HG02981 (cell line): ENCODE results near the gene CD300LD.
"Not testable (repeated sequence)": the region's sequence is repeated elsewhere in the genome, so short reads cannot be mapped to it uniquely, and the experiment has no call there.

ENCODE experiments used
- ATAC-seq: cut with Tn5 transposase; IDR thresholded peaks from one replicate; pipeline ENCODE4 v1.9.1; 2021; ENCODE audit warnings: mild to moderate bottlenecking, moderate library complexity; ENCODE audit not compliant: unreplicated experiment

The CD300LD gene

DNA sequence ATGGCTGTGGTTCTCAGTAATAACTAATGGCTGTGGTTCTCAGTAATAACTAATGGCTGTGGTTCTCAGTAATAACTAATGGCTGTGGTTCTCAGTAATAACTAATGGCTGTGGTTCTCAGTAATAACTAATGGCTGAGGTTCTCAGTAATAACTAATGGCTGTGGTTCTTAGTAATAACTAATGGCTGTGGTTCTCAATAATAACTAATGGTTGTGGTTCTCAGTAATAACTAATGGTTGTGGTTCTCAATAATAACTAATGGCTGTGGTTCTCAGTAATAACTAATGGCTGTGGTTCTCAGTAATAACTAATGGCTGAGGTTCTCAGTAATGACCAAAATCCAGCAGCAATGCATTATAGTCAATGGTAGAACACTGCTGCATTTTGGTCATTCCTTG lies 18.4 kb downstream of the CD300LD start:
- not testable (repeated sequence) for ATAC-seq

DNA sequence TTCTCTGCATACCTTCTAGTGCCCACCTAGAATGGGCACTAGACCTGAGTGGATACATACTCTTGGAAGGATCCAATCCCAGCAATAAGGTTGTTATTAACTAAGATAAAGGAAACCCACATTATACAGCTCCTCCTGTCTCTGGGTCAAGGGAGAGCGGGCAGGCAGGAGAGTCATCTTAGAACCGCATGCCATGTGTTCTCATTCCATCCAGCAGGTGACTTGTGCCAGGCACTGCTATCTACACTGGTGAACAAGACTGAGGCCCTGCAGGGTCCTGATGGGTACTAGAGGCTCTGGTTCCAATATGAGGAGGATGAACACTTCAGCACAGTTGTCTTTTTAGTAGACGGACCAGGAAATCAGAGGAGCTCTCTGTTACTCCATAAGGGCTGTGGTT lies 18.9 kb downstream of the CD300LD start:
- no peak for ATAC-seq

DNA sequence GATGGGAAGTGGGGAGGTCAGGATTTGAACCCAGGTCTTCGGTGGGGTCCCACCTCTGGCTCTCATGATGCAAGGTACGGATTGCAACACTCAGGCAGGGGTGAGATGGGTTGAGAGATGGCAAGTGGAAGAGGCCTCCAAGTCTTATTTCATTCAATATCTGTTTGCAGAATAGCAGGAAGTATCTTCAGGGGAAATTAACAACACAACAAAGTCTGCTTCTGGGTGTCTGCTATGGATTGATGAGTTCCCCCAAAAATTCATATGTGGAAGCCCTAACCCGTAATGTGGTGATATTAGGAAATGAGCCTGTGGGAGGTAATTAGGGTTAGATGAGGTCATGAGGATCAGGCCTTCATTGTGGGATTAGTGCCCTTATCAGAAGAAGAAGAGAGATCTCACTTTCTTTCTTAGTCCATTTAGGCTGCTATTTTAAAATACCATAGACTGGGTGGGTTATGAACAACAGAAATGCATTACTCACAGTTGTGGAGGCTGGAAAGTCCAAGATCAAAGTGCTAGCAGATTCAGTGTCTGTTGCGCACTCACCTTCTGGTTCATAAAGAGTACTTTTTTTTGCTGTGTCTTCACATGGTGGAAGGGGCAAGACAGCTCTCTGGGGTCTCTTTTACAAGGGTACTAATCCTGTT lies 20.3 kb downstream of the CD300LD start:
- no peak for ATAC-seq

DNA sequence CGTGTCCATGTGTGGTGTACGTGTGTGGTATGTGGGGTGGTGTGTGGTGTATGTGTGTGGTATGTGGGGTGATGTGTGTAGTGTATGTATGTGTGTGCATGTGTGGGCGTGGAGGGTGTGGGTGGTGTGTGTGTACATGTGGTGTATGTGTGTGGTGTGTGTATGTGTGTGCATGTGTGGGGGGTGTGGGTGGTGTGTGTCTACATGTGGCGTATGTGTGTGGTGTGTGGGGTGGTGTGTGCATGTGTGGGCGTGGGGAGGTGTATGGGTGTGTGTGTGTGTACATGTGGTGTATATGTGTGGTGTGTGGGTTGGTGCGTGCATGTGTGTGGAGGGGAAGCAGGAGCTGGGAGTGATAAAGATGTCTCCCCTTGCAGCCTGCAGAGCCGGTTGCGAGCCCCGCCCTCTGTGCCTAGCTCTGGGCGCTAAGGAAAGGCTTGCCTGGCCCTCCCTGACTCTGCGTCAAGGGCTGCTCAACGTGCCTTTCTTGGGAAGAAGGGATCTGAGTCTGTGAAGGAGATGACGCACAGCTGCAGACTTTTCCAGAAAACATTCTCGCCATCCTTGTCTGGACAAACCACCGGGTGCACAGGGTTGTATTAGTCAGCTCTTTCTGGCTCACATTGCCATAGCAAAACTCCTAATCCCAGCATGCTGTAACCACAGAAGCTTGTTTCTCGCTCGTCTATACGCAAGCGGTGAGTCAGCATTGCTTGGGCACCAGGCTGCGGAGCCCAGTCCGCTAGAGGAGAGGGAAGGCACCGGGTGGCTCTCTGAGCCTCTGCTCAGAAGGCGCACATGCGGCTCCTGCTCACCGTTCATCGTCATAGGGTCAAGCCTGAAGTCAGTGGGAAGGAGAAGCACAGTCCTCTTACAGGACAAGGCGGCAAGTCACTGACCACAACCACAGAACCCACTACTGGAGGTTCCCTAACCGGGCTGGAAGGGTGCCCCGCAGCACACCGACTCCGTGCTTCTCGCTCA lies 22.8 kb downstream of the CD300LD start:
- no peak for ATAC-seq

DNA sequence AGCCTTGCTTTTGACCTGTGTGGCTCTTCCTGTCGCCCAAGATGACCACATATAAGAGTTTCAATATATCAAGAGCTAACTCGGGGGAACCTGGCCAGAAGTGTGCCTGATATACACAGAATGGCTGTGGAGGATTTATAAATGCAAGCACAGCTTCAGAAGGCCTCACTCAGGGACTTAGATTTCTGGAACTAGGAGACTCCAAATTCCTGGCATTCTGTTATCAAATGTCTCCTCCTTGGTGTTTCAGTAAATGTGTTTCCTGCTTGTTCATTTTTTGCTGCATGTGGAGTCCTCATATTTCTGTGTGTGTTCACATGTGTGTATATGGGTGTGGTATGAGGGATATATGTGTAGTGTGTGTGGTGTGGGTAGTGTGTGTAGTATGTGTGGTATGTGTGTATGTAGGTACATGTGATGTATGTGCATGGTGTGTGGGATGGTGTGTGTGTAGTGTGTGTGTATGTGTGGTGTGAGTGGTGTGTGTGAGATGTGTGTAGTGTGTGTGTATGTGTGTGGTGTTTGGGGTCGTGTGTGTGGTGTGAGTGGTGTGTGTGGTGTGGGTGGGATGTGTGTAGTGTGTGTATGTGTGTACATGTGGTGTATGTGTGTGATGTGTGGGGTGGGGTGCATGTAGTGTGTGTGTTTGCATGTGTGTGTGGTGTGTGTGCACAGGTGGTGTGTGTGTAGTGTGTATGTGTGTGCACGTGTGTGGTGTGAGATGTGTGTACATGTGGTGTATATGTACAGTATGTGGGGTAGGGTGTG lies 23.8 kb downstream of the CD300LD start:
- ATAC-seq, result no peak

DNA sequence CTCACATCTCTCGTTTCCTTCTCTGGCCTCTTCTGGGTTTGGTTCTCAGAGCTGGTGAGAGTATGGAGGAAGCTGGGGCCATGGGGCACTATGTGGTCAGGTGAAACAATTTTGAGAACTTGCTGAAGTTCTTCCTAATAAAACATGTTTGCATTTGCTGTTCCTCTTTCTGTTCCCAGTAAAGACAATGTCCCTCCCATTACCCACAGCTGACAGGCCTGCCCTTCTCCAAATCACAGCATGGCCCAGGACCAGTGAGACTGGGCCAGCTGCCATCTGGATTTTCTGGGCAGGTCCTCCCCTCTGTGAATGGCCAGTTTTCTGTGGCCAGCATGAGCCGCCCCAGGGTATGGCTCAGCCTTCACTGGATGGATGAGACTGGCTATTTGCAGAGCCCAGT lies 24.7 kb downstream of the CD300LD start, which contains the start of gene CD300H:
Gene CD300H (minus strand): TSS at position 113 of the 400 bp plus-strand sequence.
- ATAC-seq, result no peak

DNA sequence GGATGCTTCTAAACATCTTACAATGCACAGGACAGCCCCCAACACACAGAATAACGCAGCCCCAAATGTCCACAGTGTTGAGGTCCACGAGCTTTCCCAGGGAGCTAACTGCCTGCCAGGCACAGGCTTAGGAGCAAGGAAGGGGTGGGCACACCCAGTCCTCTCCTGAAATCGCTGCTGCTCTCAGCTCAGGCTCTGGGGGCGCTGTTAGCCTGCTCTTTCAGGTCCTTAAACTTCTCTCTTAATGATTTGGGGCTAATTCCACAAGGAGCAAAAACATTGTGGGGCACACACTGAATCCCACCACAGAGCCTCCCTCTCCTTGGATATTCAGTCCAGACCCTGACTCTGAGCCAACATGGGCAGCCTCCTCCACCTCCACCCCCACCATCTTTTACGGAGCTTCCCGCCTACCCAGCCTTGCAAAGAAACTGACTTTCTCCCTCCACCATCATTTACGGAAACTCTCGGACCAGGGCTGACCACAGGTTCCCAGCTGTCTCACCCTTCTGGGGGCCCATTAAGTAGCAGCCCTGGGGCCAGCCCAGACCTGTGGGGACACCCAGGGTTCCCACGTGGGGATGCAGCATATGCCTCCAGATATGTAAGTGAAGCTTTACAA lies 25.8 kb downstream of the CD300LD start:
- ATAC-seq, result no peak

DNA sequence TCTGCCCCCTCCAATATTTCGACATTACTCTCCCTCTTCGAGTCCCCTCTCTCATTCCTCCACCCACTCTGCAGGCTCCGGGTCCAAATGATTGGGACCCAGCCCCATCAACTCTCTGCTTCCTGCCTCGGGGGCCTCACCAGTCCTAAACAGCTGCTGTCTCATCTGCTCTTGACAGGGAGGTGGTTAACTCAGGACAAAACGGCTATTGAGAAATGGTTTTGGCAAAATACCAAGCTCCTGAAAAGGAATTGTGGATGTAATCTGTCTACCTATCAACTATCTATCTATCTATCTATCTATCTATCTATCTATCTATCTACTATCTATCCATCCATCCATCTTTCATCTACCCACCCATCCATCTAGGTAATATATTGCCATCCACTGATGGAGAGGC lies 27.0 kb downstream of the CD300LD start:
- no peak for ATAC-seq

DNA sequence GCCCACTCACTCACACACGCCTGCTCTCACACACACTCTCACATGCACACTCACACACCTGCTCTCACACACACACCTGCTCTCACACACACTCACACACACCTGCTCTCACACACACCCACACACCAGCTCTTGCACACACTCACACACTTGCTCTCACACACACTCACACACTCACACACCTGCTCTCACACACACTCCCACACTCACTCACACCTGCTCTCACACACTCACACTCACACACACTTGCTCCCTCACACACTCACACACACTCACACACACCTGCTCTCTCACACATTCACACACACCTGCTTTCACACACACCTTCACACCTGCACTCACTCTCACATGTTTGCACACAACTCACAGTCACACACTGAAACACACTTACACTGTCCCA lies 28.7 kb downstream of the CD300LD start:
- no peak for ATAC-seq

DNA sequence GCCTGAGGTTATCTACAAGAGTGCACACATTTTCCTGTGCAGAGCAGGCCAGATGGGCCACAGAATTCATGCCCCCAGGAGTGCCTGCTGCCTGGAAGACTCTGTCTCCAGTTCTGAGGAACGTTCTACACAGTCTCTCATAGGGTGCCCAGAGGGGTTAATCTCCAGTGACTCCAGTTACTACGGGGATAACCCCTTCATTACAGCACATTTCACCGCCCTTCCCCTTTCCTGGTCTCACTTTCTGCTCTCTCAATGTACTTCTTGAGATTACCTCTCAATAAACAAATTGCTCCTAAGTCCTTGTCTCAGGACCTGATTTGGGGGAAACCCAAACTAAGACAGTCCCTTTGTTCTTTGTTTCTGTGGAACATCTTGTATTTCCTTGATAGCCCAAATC lies 30.5 kb downstream of the CD300LD start:
- no peak for ATAC-seq

DNA sequence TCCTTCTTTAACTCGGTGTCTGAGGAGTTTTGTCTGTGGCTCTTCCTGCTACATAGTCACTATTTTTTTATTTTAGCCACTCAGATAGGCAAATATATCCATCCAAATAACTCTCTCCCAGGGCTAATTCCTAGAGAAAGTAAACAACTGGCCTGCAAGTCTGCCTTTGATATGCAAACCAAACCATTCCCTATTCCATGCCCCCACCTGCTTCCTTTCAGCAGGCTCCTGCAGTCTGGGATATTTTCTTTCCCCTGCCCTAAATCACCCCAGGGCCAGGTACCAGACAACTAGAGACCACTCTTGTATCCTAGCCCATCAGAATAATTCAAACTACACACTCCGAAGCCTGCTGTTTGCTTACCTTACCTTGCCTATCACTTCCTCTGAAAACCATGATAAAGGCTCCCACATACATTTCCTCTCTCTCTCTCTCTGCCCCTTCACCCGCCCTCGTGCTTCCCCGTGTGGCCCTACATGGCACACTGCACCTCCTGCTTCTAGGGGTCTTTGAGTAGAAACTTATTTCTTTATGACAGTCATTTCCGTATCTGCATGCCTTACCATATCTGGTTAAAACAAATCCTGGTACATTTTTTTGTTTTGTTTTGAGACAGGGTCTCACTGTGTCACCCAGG lies 33.1 kb downstream of the CD300LD start:
- ATAC-seq, result no peak

DNA sequence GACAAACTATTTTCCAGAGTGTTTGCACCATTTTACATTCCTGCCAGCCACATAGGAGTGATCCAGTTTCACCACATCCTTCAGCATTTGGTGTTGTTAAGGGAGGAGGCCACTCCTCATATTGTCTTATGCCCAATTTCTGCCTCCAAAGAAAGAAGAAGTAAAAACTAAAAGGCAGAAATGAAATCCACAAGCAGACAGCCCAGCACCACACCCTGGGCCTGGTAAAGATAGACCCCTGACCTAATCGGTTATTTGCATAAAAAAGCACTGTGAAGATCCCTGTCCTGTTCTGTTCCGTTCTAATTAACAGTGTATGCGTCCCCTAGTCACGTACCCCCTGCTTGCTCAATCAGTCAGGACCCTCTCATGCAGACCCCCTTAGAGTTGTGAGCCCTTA lies 33.7 kb downstream of the CD300LD start:
- not testable (repeated sequence) for ATAC-seq

DNA sequence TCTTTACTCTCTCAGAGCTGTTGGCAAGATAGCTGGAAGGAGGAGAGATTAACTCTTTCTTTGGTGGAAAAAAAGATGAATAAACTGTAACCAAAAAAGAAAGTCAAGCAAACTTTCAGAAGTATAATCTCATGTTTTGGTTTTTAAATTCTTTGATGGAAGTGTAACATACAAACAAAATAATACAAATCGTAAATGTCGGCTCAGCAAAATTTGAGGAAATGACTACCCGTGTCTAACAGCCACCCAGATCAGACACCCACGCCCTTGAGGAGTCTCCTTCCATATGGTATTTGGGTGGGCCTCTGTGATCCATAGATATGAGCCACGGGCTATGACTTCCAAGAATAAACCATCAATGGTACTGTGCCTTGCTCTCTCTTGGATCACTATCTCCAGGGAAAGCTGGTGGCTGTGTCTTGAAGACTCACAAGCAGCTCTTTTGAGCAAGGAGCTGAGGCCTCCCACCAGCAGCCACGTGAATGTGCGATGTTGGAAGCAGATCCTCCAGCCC lies 36.6 kb downstream of the CD300LD start:
- no peak for ATAC-seq

DNA sequence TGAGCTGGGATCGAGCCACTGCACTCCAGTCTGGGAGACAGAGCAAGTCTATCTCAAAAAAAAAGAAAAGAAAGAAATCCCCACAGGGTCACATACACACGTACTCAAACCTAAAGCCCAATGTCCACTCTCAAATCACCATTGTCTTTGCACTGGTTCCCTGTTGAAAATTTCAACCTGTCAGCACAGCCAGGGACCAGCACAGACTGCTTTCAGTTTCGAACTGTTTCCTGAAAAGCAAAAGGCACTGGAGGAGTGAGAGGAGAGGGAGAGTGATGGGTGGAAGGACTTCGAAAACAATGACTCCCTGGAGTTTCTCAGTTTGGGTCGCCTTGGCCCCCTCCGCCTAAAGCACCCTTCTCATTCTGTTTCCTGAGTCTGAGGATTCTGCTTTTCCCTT lies 37.2 kb downstream of the CD300LD start:
- ATAC-seq, result no peak

DNA sequence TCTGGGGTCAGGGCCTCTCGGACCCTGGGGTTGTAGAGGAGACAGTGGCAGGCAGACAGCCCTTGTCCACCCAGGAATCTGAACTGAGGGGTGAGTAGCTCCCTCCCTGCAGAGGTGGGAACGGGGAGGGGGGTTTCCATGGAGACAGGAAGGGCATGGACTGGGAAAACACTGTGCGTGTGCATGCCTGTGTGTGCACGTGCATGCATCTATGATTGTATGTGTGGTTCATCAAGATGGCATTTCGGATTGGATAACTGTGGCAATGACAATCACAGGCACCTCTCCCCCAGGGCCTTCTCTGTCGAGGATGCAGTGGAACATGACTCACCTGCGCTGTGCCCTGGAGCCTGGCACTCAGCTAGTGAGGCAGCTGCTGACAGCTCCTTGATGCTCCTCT lies 40.0 kb downstream of the CD300LD start:
- ATAC-seq, result no peak

DNA sequence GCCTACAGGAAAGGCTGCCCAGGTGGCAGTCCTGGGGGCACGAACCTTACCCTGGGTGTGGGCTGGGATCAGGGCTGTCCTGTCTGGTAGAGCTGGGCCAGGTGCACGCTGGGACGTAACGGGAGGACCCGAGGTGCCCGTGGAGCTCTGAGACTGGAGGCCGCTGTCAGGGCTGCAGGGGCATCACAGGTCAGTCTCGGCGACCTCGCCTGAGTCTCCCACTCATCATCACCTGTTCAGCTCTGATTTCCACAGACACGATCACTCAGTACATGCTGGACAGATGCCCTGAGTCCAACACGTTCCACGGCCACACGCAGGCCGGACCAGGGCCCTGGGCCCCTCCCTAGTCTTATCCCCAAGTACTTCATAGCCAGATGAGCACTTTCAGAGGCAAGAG lies 41.5 kb downstream of the CD300LD start:
- no peak for ATAC-seq

DNA sequence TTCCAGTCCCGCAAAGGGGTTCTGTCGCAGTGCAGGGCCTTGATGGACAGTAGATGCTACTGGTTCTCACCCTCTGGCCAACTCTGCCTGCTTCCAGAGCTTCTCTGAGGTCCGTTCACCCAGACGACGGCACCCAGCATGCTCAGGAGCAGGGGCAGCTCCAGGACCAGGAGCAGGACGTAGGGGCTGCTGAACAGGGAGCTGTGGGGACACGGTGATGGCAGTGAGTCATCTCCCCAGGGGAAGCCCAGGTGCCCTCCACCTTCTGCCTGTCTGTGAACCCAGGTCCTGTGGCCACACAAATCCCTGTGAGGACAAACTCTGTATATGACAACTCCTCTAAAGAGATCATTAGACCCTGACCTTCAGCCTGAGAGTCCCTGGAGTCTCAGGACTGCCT lies 42.7 kb downstream of the CD300LD start:
- ATAC-seq, result no peak

DNA sequence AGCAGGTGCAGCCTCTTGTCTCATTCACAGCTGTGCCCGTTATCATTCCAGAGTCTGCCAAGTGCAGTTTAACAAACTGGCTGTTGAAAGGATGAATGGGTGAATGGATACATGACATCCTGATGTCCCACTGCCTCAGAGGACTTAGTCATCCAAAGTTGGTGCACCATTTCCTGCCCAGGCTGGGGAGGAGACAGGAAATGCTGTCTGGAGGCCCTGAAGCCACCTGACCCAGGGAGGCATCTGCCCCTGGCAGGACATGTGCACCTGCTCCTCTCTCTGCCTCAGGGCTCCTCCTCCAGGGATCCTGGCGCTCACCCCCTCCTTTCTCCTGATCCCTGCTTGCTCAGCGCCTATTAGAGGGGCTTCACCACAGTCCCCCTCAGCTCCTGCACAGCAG lies 44.3 kb downstream of the CD300LD start:
- ATAC-seq, result no peak

DNA sequence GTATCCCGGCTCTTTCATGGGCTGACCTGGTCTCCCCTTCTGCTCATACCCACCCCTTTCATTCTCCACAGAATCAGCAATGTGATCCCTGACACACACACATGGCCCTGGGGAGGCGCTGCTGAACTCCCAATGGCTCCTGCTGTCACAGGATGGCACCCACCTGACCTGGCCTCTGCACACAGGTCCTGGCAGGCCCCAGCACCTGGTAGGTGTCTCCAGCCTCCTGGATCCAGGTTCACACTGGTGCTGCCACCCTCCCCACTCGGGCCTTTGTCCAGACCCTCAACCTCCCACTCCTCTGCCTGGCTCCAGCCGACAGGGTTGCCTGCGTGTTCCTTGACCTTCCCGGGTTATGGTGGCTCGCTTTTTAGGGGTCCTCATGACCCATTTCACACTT lies 44.8 kb downstream of the CD300LD start:
- no peak for ATAC-seq

DNA sequence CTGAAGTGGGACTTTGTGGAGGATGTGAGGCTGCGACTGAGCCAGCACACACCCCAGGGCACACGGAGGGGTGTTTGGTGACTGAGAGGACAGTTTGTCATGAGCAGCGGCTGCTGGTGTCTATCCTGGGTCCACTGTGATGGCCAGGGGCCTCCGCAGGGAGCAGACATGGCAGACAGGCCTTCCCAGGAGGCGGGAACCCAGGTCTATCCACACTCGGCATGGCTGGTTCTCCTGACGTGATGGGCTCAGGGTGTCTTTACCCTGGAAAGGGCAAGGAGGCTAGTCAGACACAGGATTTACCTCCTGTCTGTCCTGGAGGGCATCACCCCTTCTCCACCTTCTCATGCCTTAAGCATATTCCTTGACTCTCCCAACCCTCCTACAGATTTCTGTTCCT lies 45.5 kb downstream of the CD300LD start:
- ATAC-seq, result no peak
